GM18870 (cell line): Measurements from ENCODE around the gene ADAT2.
"Not testable (repeated sequence)": the region's sequence is repeated elsewhere in the genome, so short reads cannot be mapped to it uniquely, and the experiment has no call there.

Experiments
- ATAC-seq: cut with Tn5 transposase; IDR thresholded peaks from one replicate; pipeline ENCODE4 v1.9.1; 2021; ENCODE audit warnings: moderate library complexity; ENCODE audit not compliant: unreplicated experiment

Gene ADAT2

GRCh38 chr6:143450453-143451371 lies at the start of gene ADAT2, which contains the start of gene PEX3:
ADAT2 (minus strand) TSS chr6:143450695; CDS start chr6:143450658, 37 bp downstream.
PEX3 (plus strand) TSS chr6:143450805; CDS start chr6:143451043, 238 bp downstream.
- ATAC-seq = peak; percentile 89

- no peak for ATAC-seq
These were observed 47.9 kb upstream of the ADAT2 start for GRCh38 chr6:143498428-143498827.

- ATAC-seq = no peak
These were observed 46.5 kb upstream of the ADAT2 start for GRCh38 chr6:143496974-143497373.

GRCh38 chr6:143490775-143491174 lies 40.3 kb upstream of the ADAT2 start:
- ATAC-seq = no peak

- ATAC-seq = no peak
These were observed 39.7 kb upstream of the ADAT2 start for GRCh38 chr6:143490244-143490643.

GRCh38 chr6:143486752-143487151 lies 36.3 kb upstream of the ADAT2 start:
- no peak for ATAC-seq

- no peak for ATAC-seq
These were observed 35.5 kb upstream of the ADAT2 start for GRCh38 chr6:143485967-143486366.

- ATAC-seq = no peak
These were observed 32.1 kb upstream of the ADAT2 start for GRCh38 chr6:143482593-143482992.

- ATAC-seq = no peak
These were observed 28.1 kb upstream of the ADAT2 start for GRCh38 chr6:143478479-143479062.

GRCh38 chr6:143476545-143476944 lies 26.1 kb upstream of the ADAT2 start:
- ATAC-seq = no peak

GRCh38 chr6:143471822-143472221 lies 21.3 kb upstream of the ADAT2 start:
- no peak for ATAC-seq

- not testable (repeated sequence) for ATAC-seq
These were observed 18.3 kb upstream of the ADAT2 start for GRCh38 chr6:143468823-143469222.

GRCh38 chr6:143468026-143468425 lies 17.5 kb upstream of the ADAT2 start:
- no peak for ATAC-seq

GRCh38 chr6:143465546-143465945 lies 15.1 kb upstream of the ADAT2 start:
- ATAC-seq = no peak

GRCh38 chr6:143457563-143458359 lies 7.3 kb upstream of the ADAT2 start:
- no peak for ATAC-seq

GRCh38 chr6:143451531-143451930 lies 1.0 kb upstream of the ADAT2 start:
- no peak for ATAC-seq

GRCh38 chr6:143449714-143450452 lies 612 bp downstream of the ADAT2 start:
- ATAC-seq = peak; percentile 0

- no peak for ATAC-seq
These were observed 1.3 kb downstream of the ADAT2 start for GRCh38 chr6:143449082-143449713.

- ATAC-seq = not testable (repeated sequence)
These were observed 2.6 kb downstream of the ADAT2 start for GRCh38 chr6:143447865-143448264.

- no peak for ATAC-seq
These were observed 7.4 kb downstream of the ADAT2 start for GRCh38 chr6:143443096-143443495.
